ENCODE results near the gene IFI6.
"Not testable (repeated sequence)": the region's sequence is repeated elsewhere in the genome, so short reads cannot be mapped to it uniquely, and the experiment has no call there.

IFI6 gene

GRCh38 chr1:27633298-27633610, 38.7 kb downstream of the IFI6 start:
- FAIRE-seq (no peak), DNase-seq (ENCODE audit: insufficient read length, low spot score) (no peak)
- TF ChIP-seq POU2F2 (IDR thresholded peaks at IDR 0.05; ENCODE audit: low read depth, low read length) (no peak), POLR2A (IDR thresholded peaks at IDR 0.05; ENCODE audit: low read depth, low read length) (no peak), TAF1 (IDR thresholded peaks at IDR 0.05; ENCODE audit: low read depth, low read length) (no peak), PAX5 (IDR thresholded peaks at IDR 0.05; ENCODE audit: insufficient read depth, low read length, severe bottlenecking) (no peak), POLR2AphosphoS5 (IDR thresholded peaks at IDR 0.05; ENCODE audit: low read depth, low read length) (no peak), SPI1 (IDR thresholded peaks at IDR 0.05; ENCODE audit: low read depth, low read length) (no peak)

GRCh38 chr1:27632387-27633297, 39.4 kb downstream of the IFI6 start:
- no peak for DNase-seq (ENCODE audit: insufficient read length, low spot score)
- TF ChIP-seq POLR2AphosphoS5 (IDR thresholded peaks at IDR 0.05; ENCODE audit: low read depth, low read length) (peak; percentile 51; the same call in 1 of the 2 replicates), TAF1 (IDR thresholded peaks at IDR 0.05; ENCODE audit: low read depth, low read length) (peak; percentile 31; the same call in 1 of the 2 replicates), POU2F2 (IDR thresholded peaks at IDR 0.05; ENCODE audit: low read depth, low read length) (no peak), POLR2A (IDR thresholded peaks at IDR 0.05; ENCODE audit: low read depth, low read length) (peak; percentile 70), PAX5 (IDR thresholded peaks at IDR 0.05; ENCODE audit: insufficient read depth, low read length, severe bottlenecking) (no peak), SPI1 (IDR thresholded peaks at IDR 0.05; ENCODE audit: low read depth, low read length) (peak; percentile 63)
- FAIRE-seq, result peak; percentile 100

GRCh38 chr1:27630859-27631491, 41.0 kb downstream of the IFI6 start:
- DNase-seq (ENCODE audit: insufficient read length, low spot score) (no peak), FAIRE-seq (peak; percentile 88)
- peak; percentile 83; the same call in 1 of the 2 replicates for TF ChIP-seq POU2F2 (IDR thresholded peaks at IDR 0.05; ENCODE audit: low read depth, low read length)
- no peak for TF ChIP-seq PAX5 (IDR thresholded peaks at IDR 0.05; ENCODE audit: insufficient read depth, low read length, severe bottlenecking)
- TF ChIP-seq SPI1 (IDR thresholded peaks at IDR 0.05; ENCODE audit: low read depth, low read length), result no peak
- peak; percentile 22; the same call in 1 of the 2 replicates for TF ChIP-seq POLR2AphosphoS5 (IDR thresholded peaks at IDR 0.05; ENCODE audit: low read depth, low read length)
- no peak; the same call in 1 of the 2 replicates for TF ChIP-seq TAF1 (IDR thresholded peaks at IDR 0.05; ENCODE audit: low read depth, low read length)
- no peak for TF ChIP-seq POLR2A (IDR thresholded peaks at IDR 0.05; ENCODE audit: low read depth, low read length)

- TF ChIP-seq POLR2A (IDR thresholded peaks at IDR 0.05; ENCODE audit: low read depth, low read length) (no peak), PAX5 (IDR thresholded peaks at IDR 0.05; ENCODE audit: insufficient read depth, low read length, severe bottlenecking) (no peak), POU2F2 (IDR thresholded peaks at IDR 0.05; ENCODE audit: low read depth, low read length) (no peak)
- DNase-seq (ENCODE audit: insufficient read length, low spot score) (no peak), FAIRE-seq (peak; percentile 81)
These were observed 43.3 kb downstream of the IFI6 start for GRCh38 chr1:27628712-27629111.

GRCh38 chr1:27627733-27628132, 44.3 kb downstream of the IFI6 start:
- FAIRE-seq; DNase-seq (ENCODE audit: insufficient read length, low spot score): not testable (repeated sequence)

GRCh38 chr1:27627061-27627460, 44.9 kb downstream of the IFI6 start:
- DNase-seq (ENCODE audit: insufficient read length, low spot score) (no peak), FAIRE-seq (peak; percentile 41)
- TF ChIP-seq POU2F2 (IDR thresholded peaks at IDR 0.05; ENCODE audit: low read depth, low read length), result no peak
- TF ChIP-seq TAF1 (IDR thresholded peaks at IDR 0.05; ENCODE audit: low read depth, low read length), result no peak
- no peak for TF ChIP-seq POLR2A (IDR thresholded peaks at IDR 0.05; ENCODE audit: low read depth, low read length)
- no peak for TF ChIP-seq POLR2AphosphoS5 (IDR thresholded peaks at IDR 0.05; ENCODE audit: low read depth, low read length)
- TF ChIP-seq PAX5 (IDR thresholded peaks at IDR 0.05; ENCODE audit: insufficient read depth, low read length, severe bottlenecking), result no peak
- no peak for TF ChIP-seq SPI1 (IDR thresholded peaks at IDR 0.05; ENCODE audit: low read depth, low read length)

GRCh38 chr1:27626031-27626935, 45.7 kb downstream of the IFI6 start:
- TF ChIP-seq TAF1 (IDR thresholded peaks at IDR 0.05; ENCODE audit: low read depth, low read length) (peak; percentile 33), POU2F2 (IDR thresholded peaks at IDR 0.05; ENCODE audit: low read depth, low read length) (no peak), POLR2A (IDR thresholded peaks at IDR 0.05; ENCODE audit: low read depth, low read length) (peak; percentile 74; the same call in 1 of the 2 replicates), POLR2AphosphoS5 (IDR thresholded peaks at IDR 0.05; ENCODE audit: low read depth, low read length) (peak; percentile 61; the same call in 1 of the 2 replicates), PAX5 (IDR thresholded peaks at IDR 0.05; ENCODE audit: insufficient read depth, low read length, severe bottlenecking) (peak; percentile 11), SPI1 (IDR thresholded peaks at IDR 0.05; ENCODE audit: low read depth, low read length) (peak; percentile 48)
- FAIRE-seq (peak; percentile 88), DNase-seq (ENCODE audit: insufficient read length, low spot score) (no peak)

- no peak for FAIRE-seq
These were observed 47.4 kb downstream of the IFI6 start for GRCh38 chr1:27624467-27625178.

More at GRCh38 chr1:27624467-27625178, 47.4 kb downstream of the IFI6 start:
- DNase-seq (ENCODE audit: insufficient read length, low spot score), result no peak
- TF ChIP-seq SPI1 (IDR thresholded peaks at IDR 0.05; ENCODE audit: low read depth, low read length) (no peak), TAF1 (IDR thresholded peaks at IDR 0.05; ENCODE audit: low read depth, low read length) (no peak), POLR2A (IDR thresholded peaks at IDR 0.05; ENCODE audit: low read depth, low read length) (no peak), POLR2AphosphoS5 (IDR thresholded peaks at IDR 0.05; ENCODE audit: low read depth, low read length) (no peak), PAX5 (IDR thresholded peaks at IDR 0.05; ENCODE audit: insufficient read depth, low read length, severe bottlenecking) (no peak), POU2F2 (IDR thresholded peaks at IDR 0.05; ENCODE audit: low read depth, low read length) (no peak)
